GM18526 (cell line): ENCODE results near the gene POLR2C.

Source experiments
- POLR2A ChIP-seq: IDR thresholded peaks from 3 replicates; pipeline ENCODE4 v1.6.1; 2011; ENCODE audit not compliant: insufficient read length; ENCODE audit errors: extremely low read depth

Gene POLR2C

GRCh38 chr16:57483725-57484514 lies 21.4 kb downstream of the POLR2C start:
- no peak for TF ChIP-seq POLR2A

- TF ChIP-seq POLR2A: no peak
Observed at GRCh38 chr16:57484515-57485005, 22.1 kb downstream of the POLR2C start.

- TF ChIP-seq POLR2A: no peak
Observed at GRCh38 chr16:57485091-57485915, 22.8 kb downstream of the POLR2C start.

GRCh38 chr16:57485916-57486857 lies 23.7 kb downstream of the POLR2C start, which contains the start of gene DOK4:
TSS of gene DOK4 (minus strand) at chr16:57486493. CDS start at chr16:57479507, 6,986 bp downstream.
- TF ChIP-seq POLR2A: no peak

GRCh38 chr16:57486858-57487834 lies 24.7 kb downstream of the POLR2C start:
- TF ChIP-seq POLR2A: no peak

GRCh38 chr16:57489229-57489628 lies 26.8 kb downstream of the POLR2C start:
- TF ChIP-seq POLR2A: no peak

- no peak for TF ChIP-seq POLR2A
Observed at GRCh38 chr16:57493767-57494166, 31.3 kb downstream of the POLR2C start.

GRCh38 chr16:57497121-57497520 lies 34.6 kb downstream of the POLR2C start:
- TF ChIP-seq POLR2A: no peak

- no peak for TF ChIP-seq POLR2A
Observed at GRCh38 chr16:57498031-57498430, 35.6 kb downstream of the POLR2C start.

GRCh38 chr16:57500578-57501111 lies 38.2 kb downstream of the POLR2C start:
- TF ChIP-seq POLR2A: no peak

- no peak for TF ChIP-seq POLR2A
Observed at GRCh38 chr16:57501492-57501891, 39.0 kb downstream of the POLR2C start.

GRCh38 chr16:57502048-57502775 lies 39.7 kb downstream of the POLR2C start:
- TF ChIP-seq POLR2A: no peak

GRCh38 chr16:57503366-57503765 lies 40.9 kb downstream of the POLR2C start:
- TF ChIP-seq POLR2A: no peak
